Subcutaneous adipose tissue (tissue), 4 donors: ENCODE measurements around the gene ANKFN1. TPM values are rescaled to one million over a fixed set of nuclear protein-coding genes. Genes with fewer than 3 reads are reported as not detected.

ENCODE experiments used
- total RNA-seq, 4 donors: library from RNA; depleted of rRNA; stranded (reverse); fragments of >200 nt; gene quantifications; one replicate each; pipeline ENCODE4 v1.1.0, GENCODE V29; 2016
- TF ChIP-seq, protein P1 (sequence below): fragments of 450-650 bp; IDR thresholded peaks from one replicate; pipeline ENCODE4 v1.5.1; 2016; ENCODE audit warnings: low read depth, mild to moderate bottlenecking, control low read depth, antibody characterized with exemption, moderate library complexity

The ANKFN1 gene
- total RNA-seq, 4 donors from 2014 or later = 2.9 to 15.5 (median 5.3) TPM; not detected in 1

DNA sequence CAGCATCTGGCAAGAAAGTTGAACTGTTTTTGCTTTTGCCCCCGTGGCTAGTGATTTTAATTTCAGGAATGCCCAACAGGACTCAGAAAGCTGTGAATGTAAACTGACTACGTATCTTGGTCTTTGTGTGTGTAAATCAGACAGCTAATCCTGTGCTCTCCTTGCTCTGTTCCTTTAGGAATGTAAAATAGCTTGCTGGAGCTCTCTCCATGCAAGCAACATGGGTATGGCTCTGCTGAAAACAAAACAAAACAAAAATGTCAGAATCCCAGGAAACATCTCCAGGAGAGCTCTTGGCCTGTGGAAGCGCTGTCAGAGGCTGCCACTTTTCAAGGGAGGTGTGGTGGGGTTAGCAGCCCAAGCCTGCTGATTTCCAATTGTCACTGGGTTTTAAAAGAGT lies 278.5 kb downstream of the ANKFN1 start:
- TF ChIP-seq, protein P1, sequence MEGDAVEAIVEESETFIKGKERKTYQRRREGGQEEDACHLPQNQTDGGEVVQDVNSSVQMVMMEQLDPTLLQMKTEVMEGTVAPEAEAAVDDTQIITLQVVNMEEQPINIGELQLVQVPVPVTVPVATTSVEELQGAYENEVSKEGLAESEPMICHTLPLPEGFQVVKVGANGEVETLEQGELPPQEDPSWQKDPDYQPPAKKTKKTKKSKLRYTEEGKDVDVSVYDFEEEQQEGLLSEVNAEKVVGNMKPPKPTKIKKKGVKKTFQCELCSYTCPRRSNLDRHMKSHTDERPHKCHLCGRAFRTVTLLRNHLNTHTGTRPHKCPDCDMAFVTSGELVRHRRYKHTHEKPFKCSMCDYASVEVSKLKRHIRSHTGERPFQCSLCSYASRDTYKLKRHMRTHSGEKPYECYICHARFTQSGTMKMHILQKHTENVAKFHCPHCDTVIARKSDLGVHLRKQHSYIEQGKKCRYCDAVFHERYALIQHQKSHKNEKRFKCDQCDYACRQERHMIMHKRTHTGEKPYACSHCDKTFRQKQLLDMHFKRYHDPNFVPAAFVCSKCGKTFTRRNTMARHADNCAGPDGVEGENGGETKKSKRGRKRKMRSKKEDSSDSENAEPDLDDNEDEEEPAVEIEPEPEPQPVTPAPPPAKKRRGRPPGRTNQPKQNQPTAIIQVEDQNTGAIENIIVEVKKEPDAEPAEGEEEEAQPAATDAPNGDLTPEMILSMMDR = no peak

DNA sequence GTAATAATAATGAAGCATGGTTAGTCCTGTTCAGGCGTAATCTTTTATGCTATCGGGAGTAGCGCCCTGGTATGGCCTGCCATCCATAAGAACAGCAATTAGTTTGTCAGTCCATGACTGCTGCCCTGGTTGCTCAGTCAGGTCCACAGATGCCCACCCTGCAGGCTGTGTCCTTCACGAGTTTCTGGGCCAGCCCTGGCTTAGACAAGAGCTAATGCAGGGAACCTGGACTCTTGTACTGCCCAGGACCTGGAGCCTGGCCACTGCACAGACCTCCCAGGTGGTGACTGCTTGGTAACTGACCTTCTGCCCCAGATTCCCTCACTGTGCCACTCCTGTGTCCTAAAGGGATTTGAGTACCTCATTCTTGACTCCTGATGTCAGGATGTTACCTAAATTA lies 279.2 kb downstream of the ANKFN1 start:
- TF ChIP-seq, protein P1 = no peak

DNA sequence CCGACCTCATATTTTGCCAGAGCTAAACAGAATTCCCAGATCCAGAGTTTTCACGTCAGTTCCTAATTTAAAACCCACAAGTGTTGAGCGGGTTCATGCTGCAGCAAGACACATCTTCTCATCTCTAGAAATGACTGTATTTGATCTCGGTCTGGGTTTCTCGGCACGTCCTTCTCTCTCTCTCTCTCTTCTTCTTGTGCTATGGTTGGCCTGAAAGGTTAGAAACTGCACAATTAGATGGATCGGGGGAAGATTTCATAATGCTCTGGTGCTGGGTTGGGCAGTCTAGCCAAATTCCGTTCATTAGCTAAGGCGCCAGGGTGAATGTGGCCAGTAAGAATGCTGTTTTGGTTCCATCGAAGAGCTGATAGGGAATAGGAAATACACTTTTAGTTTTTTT lies 281.3 kb downstream of the ANKFN1 start:
- TF ChIP-seq, protein P1 = no peak

DNA sequence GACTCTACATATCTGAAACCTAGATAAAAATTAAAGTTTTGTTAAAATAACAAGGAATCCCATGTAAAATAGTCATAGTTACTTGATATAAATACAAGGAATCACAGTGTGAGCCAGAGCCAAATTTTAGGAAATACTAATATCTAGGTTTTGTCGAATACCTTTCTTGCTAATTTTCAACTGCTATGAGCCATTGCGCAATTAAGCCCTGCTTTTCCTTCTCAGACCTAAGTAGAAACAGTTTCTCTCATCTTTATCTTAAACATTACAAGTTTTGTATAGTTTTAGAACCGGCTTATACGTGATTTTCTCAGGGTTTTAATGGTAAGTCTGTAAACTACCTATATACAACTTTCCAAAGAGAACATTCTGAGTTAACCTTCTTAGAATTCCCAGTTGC lies 282.9 kb downstream of the ANKFN1 start:
- TF ChIP-seq, protein P1 = no peak

DNA sequence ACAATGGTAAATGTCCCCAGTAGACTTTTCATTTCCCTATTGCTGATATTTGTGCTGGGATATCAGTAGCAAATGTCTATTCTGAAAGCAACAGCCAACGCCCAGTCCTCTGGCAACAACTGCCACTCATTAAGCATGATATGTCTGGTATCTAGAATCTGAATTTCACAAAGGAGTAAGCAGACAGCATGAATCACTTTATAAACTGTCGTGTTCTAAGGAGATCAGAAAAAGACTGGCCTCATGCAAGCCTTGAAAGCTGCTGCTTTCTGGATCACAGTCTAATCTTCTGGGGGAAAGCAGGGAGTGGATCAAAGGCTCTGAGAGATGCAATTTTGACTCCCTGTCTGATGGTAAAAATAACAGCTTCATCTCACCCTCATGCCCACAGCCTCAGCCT lies 287.1 kb downstream of the ANKFN1 start:
- TF ChIP-seq, protein P1 = no peak

DNA sequence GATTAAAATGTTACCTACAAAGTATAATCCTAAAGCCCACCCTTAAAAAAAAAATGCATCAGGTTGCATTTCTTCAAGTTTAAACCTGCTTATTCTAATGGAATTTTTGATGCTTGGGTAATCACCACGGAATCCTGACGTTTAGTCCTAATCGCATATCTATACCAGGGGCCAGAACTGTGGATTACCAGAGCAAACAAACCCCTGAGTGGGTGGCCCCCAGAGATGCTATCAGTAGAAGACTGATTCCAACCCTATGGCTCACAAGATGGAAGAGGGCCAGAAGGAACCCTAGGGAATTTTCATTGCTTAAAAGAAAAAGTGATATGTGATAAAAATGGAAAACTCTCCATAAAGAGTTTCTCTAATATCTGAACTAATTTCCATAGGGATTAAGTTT lies 288.0 kb downstream of the ANKFN1 start:
- TF ChIP-seq, protein P1 = no peak

DNA sequence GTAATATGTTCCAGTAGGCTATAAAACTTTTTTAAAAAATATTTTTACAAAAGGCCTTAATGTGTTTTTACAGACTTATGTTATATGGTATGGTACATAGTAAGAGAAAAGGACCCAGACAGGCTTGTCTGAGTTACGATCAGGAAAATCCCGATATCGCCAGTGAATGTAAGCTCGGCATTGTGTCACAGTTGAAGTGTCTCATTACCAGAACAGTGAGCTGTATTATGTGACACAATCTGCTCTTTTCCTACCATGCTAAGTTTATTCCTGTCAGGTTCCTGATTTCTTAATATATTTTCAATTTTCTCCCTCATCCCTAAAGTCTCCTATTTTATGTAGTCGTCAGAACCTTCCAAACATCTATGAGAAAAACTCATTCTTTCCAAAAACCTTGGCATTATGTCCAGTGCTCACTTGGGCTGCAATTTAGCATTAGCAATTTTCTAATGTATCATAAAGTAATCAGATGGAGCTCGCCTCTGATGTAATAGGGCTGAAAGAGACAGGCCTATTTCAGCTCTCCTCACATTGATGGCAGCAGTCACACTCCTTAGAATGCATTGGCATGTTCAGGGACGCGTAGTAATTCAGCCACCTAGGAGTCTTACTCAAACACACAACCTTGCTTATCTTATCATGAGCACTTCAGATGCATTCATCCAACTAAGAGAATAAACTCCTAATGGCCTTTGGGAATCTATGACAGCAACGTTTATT lies 292.6 kb downstream of the ANKFN1 start:
- TF ChIP-seq, protein P1 = no peak
